Ovary (tissue), 9 donors: ENCODE measurements around the gene ACSF2. TPM values are rescaled to one million over a fixed set of nuclear protein-coding genes. Genes with fewer than 3 reads are reported as not detected.

ENCODE experiments used
- DNase-seq, 5 donors: peaks; one replicate each; pipeline ENCODE4 v3.0.0-alpha.2; 2019 to 2020
- H3K27ac ChIP-seq, 2 donors: fragments of 200-600 bp; one replicate each; pipeline versions ENCODE4 v1.5.1 to v1.8.0; 2019 to 2022
- H3K27me3 ChIP-seq: fragments of 200-600 bp; one replicate; pipeline ENCODE4 v1.8.0; 2022
- H3K36me3 ChIP-seq: fragments of 200-600 bp; sonication (generic); one replicate; pipeline ENCODE4 v1.5.1; 2019
- H3K4me1 ChIP-seq: one replicate; pipeline ENCODE4 v1.8.1; 2013; ENCODE audit warnings: mild to moderate bottlenecking, moderate library complexity; ENCODE audit not compliant: insufficient read depth
- H3K4me3 ChIP-seq: fragments of 200-600 bp; sonication (generic); one replicate; pipeline ENCODE4 v1.5.1; 2017
- H3K9me3 ChIP-seq, 2 donors: fragments of 200-600 bp in 1 of 2; sonication (generic) in 1 of 2; one replicate each; pipeline versions ENCODE4 v1.5.1 to v1.8.1; 2013 to 2019; ENCODE audit warnings: mild to moderate bottlenecking in 1 of 2, moderate library complexity in 1 of 2
- CTCF ChIP-seq, 3 donors: fragments of 450-650 bp in 2 of 3; fragments of 200-600 bp in 1 of 3; IDR thresholded peaks; one replicate each; pipeline versions ENCODE4 v1.5.1 to v1.8.0; 2016 to 2022; ENCODE audit warnings: antibody characterized with exemption in 3 of 3, mild to moderate bottlenecking in 1 of 3
- EP300 ChIP-seq: sonication (generic); formaldehyde crosslinking; IDR thresholded peaks from one replicate; pipeline ENCODE4 v1.6.1; 2017; ENCODE audit warnings: antibody characterized with exemption
- POLR2A ChIP-seq: fragments of 450-650 bp; IDR thresholded peaks from one replicate; pipeline ENCODE4 v1.6.1; 2017; ENCODE audit warnings: antibody characterized with exemption, mild to moderate bottlenecking, moderate library complexity
- WGBS, 3 donors: extraction: QIAGEN DNeasy Blood & Tissue Kit in 1 of 3; methylation state at CpG; one replicate each; pipeline versions ENCODE4 v1.1.5 to v1.1.7; 2013 to 2017; 5-methylcytosine and 5-hydroxymethylcytosine counted together
- intact Hi-C, 4 donors: fragments of 100-400 bp; cut with DNase I; formaldehyde crosslinking; loops; one replicate each; pipeline versions ENCODE4 v1.11.0 to v1.15.1; 2022 to 2023
- polyA plus RNA-seq, 2 donors: library from polyadenylated mRNA; stranded (reverse); fragments of 200-250 nt in 1 of 2; fragments of 350-450 nt in 1 of 2; fragmentation: Illumina TruSeq in 1 of 2; extraction: RNeasy Lipid Tissue Mini Kit (QIAGEN cat#74804) in 1 of 2; gene quantifications; one replicate each; pipeline ENCODE4 v1.2.3, GENCODE V29; 2013 to 2014
- total RNA-seq, 7 donors: library from RNA; depleted of rRNA in 2 of 7; stranded (reverse); fragments of >200 nt in 2 of 7; fragmentation: NEBNext Ultra II Directional in 3 of 7; extraction: Animal tissue kit (Norgen Biotek cat#: 25700) in 3 of 7; gene quantifications; one replicate each; pipeline versions ENCODE4 v1.1.0 to v1.2.4, GENCODE V29; 2016 to 2023
- donor health status: DM: no; HTN: no; CAD: no; lungs with moderate emphysema.
- donor health status: DM: no; HTN: no; CAD: no.
- donor health status: Bipolar disorder and iron deficiency.
- donor health status: DM: yes; HTN: yes; CAD: no.
- donor health status: DM: no; HTN: no; CAD: no.
- donor health status: DM: yes; HTN: yes; CAD: no.

Gene ACSF2
- total and polyA plus RNA-seq, 9 donors, result 26.7 to 86.0 (median 49.5) TPM

GRCh38 chr17:50491505-50491904, 65.5 kb downstream of the ACSF2 start:
- Histone ChIP-seq H3K36me3 (no peaks in the 10 kb centered on the region), H3K27me3 (no peaks in the 10 kb centered on the region), H3K9me3 (no peaks in the 10 kb centered on the region), H3K4me1 (no peaks in the 10 kb centered on the region), H3K4me3 (no peak overlapping the region), H3K27ac (no peak overlapping the region)
- TF ChIP-seq CTCF (IDR thresholded peaks at IDR 0.05) (no peak), POLR2A (no peak), EP300 (no peak)
- 40 to 56% (median 53%) methylated on average over 1 of the region's 1 CpG for WGBS, 3 donors
- no peak for DNase-seq
- intact Hi-C loops, result no loop called here

GRCh38 chr17:50492214-50492613, 66.2 kb downstream of the ACSF2 start:
- no peaks in the 10 kb centered on the region for H3K4me1 ChIP-seq
- WGBS, 3 donors, result 82 to 85% (median 83%) methylated on average over 8 of the region's 8 CpGs
- TF ChIP-seq CTCF (IDR thresholded peaks at IDR 0.05) (no peak), POLR2A (no peak), EP300 (no peak)

GRCh38 chr17:50493744-50494143, 67.7 kb downstream of the ACSF2 start:
- no peaks in the 10 kb centered on the region for H3K9me3 ChIP-seq
- H3K4me1 ChIP-seq, result no peaks in the 10 kb centered on the region
- no peak overlapping the region for H3K27ac ChIP-seq
- H3K4me3 ChIP-seq, result no peak overlapping the region
- TF ChIP-seq CTCF (IDR thresholded peaks at IDR 0.05), result no peak
- no peak for TF ChIP-seq POLR2A
- no peak for TF ChIP-seq EP300
- no peaks in the 10 kb centered on the region for H3K27me3 ChIP-seq
- H3K36me3 ChIP-seq, result no peaks in the 10 kb centered on the region
- no peak for DNase-seq
- WGBS, 3 donors, result 48 to 65% (median 56%) methylated on average over 3 of the region's 3 CpGs
- intact Hi-C loops, result no loop called here

More at GRCh38 chr17:50492214-50492613, 66.2 kb downstream of the ACSF2 start:
- intact Hi-C loops, result no loop called here
- no peak for DNase-seq
- Histone ChIP-seq H3K4me3 (no peak overlapping the region), H3K27me3 (no peaks in the 10 kb centered on the region), H3K27ac (no peak overlapping the region), H3K36me3 (no peaks in the 10 kb centered on the region), H3K9me3 (no peaks in the 10 kb centered on the region)

- TF ChIP-seq EP300 (no peak), POLR2A (no peak), CTCF (IDR thresholded peaks at IDR 0.05) (no peak)
- H3K4me1 ChIP-seq, result no peaks in the 10 kb centered on the region
- no peaks in the 10 kb centered on the region for H3K9me3 ChIP-seq
- no peaks in the 10 kb centered on the region for H3K27me3 ChIP-seq
- H3K27ac ChIP-seq, result no peak overlapping the region
- no peaks in the 10 kb centered on the region for H3K36me3 ChIP-seq
- DNase-seq, result no peak
- WGBS, 3 donors, result 85 to 93% (median 93%) methylated on average over 8 of the region's 8 CpGs
- intact Hi-C loops, result no loop called here
- H3K4me3 ChIP-seq, result no peak overlapping the region
Measured at GRCh38 chr17:50495217-50495823, 69.3 kb downstream of the ACSF2 start.
